Lower leg skin (tissue), 3 donors: ENCODE results near the gene SUGP2.
"Not testable (repeated sequence)": the region's sequence is repeated elsewhere in the genome, so short reads cannot be mapped to it uniquely, and the experiment has no call there.

Experiments used
- CTCF ChIP-seq, 3 donors: fragments of 450-650 bp; IDR thresholded peaks; one replicate each; pipeline ENCODE4 v1.5.1; 2016; ENCODE audit warnings: antibody characterized with exemption in 3 of 3, mild to moderate bottlenecking in 3 of 3, moderate library complexity in 2 of 3
- POLR2A ChIP-seq, 2 donors: fragments of 450-650 bp; IDR thresholded peaks; one replicate each; pipeline ENCODE4 v1.6.1; 2016 to 2017; ENCODE audit warnings: antibody characterized with exemption in 2 of 2, mild to moderate bottlenecking in 1 of 2, moderate library complexity in 1 of 2

DNA sequence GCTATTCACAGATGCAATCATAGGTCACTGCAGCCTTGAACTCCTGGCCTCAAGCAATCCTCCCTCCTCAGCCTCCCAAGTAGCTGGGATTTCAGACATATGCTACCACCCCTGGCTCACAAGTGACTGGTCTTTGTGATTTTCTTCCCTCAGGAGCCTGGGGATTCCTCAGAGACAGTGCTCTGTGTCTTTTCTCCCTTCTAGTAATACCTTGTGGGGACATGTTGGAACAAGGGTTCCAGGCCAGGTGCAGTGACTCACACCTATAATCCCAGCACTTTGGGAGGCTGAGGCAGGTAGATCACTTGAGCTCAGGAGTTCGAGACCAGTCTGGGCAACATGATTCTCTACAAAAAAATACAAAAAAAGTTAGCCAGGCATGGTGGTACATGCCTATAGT is 9.9 kb downstream of the SUGP2 start:
- not testable (repeated sequence) for TF ChIP-seq CTCF, POLR2A (IDR thresholded peaks at IDR 0.05)
